ENCODE results near the gene SH2D3A. TPM values are rescaled to one million over a fixed set of nuclear protein-coding genes. Genes with fewer than 3 reads are reported as not detected.

Gene SH2D3A
- total RNA-seq, 1 donor from 2014 or later: 6.3 TPM

GRCh38 chr19:6736917-6737283 lies 30.3 kb downstream of the SH2D3A start:
- DNase-seq: no peak

DNA sequence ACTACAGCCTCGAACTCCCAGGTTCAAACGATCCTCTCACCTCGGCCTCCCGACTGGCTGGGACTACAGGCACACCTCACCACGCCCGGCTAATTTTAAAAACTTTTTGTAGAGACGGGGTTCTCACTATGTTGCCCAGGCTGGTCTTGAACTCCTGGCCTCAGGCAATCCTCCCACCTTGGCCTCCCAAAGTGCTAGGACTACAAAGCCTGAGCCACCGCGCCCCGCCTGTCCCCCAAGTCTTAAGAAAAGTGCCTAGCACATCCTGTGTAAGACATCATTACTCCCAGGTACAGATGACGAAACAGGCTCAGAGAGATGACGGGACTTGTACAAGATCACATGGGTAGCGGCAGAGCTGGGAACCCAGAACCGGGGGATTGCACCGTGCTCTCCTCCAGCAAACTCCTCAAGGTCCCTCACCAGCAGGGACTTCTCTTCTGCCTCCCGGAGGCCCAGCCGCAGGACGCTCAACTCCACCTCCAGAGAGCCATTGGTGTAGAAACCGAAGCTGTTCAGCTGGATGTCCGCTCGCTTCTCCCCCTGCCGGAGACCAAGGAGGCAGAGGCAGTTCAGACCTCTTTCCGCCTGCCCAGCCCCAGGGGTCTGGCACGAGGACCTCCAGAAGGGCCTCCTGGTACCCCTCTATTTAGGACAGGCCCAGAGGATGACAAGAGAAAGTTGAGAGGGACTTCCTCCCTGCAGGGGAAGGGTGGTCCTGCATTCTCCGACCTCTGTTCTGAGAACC lies 30.9 kb downstream of the SH2D3A start:
- DNase-seq: peak; percentile 91

GRCh38 chr19:6735181-6735911 lies 31.9 kb downstream of the SH2D3A start:
- peak; percentile 72 for DNase-seq

GRCh38 chr19:6734096-6734696 lies 33.0 kb downstream of the SH2D3A start:
- DNase-seq: peak; percentile 82

GRCh38 chr19:6733338-6734095 lies 33.7 kb downstream of the SH2D3A start:
- no peak for DNase-seq

DNA sequence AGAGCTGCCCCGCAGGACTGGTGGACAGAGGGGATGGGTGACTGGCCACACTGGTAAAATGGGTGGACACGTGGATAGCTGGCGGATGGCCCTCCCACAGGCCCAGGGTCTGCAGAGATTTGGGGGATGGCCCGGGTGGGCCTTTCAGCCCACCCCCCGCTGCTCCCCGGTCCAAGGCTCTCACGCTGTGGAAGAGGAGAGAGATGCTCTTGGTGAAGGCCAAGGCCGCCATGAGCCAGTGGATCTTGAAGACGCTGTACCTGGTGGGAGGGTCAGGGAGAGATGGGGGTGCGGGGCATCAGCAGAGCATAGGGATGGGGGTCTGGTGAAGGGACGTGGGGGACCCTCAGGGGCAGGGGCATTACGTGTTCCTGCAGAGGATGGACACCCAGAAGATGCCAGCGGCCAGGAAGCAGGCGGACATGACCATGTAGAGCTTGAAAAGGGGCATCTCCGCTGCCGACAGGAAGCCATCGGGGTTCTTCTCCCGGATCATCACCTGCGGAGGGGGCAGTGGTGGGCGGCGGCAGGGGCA lies 34.4 kb downstream of the SH2D3A start:
- DNase-seq: no peak

DNA sequence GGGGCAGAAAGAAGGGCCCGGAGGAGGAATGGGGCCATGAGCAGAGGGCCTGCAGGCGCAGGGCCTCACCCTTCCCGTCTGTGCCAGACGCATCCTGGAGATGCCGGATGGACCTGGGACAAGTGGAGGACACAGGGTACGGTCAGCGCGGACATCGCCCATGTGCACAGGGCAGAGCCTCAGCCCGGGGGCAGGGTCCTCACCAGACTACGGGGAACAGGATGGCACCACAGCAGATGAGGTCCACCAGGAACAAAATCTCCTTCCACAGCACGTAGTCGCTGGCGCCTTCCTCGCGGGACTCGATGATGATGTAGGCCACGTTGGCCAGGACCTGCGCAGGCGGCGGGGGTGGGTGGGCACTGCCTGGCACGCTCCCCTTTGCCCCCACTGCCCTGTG lies 35.4 kb downstream of the SH2D3A start:
- DNase-seq: no peak

DNA sequence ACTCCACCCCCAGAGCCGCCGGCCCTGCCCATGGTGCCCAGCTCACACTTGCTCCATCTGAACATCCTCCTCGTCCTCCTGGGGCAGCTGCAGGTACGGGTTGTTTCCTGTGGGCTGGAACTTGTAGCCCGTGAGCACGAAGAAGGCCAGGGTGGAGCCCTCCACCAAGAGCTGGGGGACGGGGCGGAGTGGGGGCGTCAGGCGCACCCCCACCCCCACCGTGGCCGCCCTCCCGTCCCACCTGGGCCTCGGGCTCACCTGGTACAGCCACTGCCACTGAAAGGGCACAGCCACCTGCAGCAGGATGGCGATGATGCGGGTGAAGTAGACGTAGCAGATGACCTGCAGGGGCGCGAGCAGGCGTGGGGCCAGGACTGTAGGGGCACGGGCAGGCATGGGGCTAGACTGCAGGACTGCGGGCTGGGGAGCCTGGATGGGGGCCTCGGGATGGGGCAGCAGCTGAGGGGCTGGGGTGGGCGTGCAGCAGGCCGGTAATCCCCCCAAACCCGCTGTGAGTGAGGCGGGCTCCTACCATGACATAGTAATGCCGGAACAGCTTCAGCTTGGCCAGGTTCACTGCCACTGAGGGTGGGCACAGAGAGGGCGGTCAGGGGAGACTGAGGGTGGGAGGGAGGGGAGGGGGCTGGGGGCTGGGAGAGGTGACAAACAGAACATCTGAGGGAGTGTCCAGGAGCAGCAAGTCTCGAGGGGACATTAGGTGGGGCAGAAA lies 36.1 kb downstream of the SH2D3A start:
- no peak for DNase-seq

DNA sequence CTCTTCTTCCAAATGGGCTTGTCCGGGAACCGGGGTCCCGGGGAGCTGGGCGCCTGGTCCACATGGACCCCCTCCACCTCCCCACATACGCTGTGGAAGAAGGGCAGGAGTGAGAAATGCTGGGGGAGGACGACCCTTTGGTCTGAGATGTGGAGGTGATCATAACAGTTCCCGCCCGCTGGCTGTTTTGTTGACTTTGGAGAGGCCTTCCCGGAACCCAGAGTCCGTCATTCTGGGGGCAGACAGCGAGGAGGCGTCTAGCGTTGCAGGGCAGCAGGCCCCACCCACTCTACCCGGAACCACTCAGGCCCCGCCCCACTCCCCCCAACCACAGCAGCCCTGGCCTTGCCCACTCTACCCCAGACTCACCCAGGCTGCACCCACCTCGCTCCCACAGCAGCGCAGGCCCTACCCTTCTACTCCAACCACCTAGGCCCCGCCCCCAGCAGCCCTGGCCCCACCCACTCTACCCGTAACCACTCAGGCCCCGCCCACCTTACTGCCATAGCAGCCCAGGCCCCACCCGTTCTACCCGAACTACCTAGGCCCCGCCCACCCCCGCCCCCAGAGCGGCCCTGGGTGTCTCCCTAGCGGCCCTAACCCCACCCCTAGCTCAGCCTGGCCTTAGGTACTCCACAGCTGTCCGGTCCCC lies 37.0 kb downstream of the SH2D3A start:
- no peak for DNase-seq

DNA sequence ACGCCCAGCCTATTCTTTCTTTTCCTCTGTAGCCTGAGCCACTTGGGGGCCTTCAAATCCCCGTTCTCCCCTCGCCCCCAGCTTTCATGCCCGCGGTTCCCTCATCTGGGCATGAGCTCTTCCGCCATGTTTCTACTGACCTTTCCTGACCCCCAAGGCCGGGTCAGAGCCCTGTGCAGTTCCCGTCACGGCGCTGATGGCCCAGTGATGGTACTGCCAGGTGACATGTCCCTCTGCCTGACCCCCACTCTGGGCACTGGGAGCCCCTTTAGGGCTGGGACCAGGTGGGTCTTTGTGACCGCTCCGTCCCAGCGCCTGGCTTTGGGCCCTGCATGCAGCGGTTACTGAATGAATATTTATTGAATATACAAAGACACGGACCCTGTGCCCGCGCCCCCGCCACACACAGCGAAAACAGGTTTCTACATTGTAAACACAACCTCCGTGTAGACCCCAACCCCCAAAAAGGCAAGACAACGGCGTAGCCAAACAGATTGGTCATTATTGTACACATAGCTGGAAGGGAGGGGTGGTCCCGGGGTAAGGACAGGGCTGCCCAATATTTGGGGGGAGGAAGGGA lies 37.6 kb downstream of the SH2D3A start:
- no peak for DNase-seq

DNA sequence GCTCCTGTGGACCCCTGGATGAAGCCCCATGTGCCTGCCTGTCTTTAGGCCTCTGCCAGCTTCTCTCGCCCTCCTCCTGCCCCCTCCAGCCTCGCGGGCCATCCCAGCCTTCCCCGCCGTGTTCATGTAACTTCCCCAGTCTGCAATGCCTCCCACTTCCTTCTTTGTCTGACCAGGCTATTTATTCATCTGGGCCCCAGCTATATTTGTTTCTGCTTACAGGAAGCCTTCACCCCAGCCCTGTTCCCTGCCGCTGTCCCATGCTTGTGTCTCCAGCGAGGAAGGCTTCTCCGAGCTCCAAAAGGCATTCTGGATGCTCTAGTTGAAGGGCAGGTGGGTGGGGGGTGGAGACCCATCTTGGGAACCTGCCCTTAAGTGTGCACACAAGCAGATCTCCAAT lies 38.9 kb downstream of the SH2D3A start:
- peak; percentile 34 for DNase-seq

DNA sequence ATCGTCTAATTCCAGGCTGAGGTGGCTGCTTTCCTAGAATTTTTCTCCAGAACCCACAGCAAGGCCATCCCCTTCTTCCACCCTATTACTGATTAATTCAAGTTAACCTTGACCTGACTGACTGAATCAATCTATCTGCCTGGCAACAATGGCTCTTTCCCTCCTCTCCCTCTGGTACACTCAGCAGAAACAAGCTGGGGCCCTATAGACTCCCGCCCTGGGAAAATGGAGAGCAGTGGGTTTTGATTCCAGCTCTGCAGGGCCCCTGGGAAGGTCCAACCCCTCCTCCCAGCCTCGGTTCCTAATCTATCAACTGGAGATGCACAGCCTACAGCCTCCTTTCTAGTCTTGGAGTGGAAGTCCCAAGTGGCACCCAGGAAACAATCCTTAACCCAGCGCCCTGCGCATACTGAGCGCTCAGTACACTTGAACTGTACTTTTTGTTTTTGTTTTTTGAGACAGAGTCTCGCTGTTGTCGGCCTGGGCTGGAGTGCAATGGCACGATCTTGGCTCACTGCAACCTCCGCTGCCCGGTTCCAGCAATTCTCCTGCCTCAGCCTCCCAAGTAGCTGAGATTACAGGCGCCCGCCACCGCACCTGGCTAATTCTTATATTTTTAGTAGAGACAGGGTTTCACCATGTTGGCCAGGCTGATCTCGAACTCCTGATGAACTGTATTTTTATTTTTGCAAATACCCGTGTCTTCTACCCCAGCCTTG lies 41.6 kb downstream of the SH2D3A start:
- DNase-seq: no peak

DNA sequence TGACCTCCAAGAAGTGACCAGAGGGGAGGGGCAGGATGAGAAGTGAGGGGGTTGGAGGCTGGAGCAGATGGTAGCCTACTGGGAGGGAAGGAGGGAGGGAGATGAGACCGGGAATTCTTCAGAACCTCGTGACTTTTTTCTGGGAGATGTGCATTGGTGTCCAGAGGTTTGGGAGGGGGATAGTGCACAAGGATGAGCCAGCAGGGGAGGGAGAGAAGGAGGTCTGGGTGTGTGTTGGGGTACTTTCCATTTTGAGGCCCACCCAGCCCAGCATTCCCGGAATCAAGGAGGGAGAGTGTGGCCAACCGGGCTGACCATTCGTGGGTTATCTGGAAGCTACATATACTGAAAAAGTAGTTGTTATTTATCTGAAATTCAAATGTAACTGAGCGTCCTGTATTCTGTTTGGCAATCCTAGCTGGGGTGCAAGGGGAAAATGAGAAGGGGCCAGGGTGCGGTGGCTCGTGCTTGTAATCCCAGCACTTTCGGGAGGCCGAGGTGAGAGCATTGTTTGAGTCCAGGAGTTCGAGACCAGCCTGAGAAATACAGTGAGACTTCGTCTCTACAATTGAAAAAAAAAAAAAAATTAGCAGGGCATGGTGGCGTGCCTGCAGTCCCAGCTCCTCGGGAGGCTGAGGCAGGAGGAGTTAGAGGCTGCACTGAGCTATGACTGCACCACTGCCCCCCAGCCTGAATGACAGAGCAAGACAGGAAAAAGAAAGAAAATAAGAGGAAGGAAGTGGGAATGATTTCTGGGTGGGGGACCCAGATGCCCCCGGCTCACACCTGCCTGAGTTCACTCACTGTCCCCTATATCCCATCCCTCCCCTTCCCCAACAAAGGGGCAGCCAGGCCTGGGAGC lies 42.4 kb downstream of the SH2D3A start:
- no peak for DNase-seq

DNA sequence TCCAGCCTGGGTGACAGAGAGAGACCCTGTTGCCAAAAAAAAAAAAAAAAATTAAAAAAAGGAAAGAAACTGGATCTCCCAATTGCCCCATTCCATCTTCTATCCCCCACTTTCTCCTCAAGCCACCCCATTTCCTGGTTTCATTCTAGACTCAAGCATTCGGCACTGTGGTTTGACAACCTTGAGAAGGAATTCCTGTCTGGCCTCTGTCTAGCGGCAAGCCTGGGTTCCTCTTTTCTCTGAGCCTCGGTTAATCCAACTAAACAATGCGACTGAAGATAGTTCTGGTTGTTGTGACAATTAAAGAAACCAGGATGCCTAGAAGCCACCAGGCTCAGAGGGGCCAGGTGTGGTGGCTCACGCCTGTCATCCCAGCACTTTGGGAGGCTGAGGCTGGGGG lies 43.5 kb downstream of the SH2D3A start:
- DNase-seq: no peak

- no peak for DNase-seq
Measured at GRCh38 chr19:6723108-6723618, 44.1 kb downstream of the SH2D3A start.

GRCh38 chr19:6721773-6722172 lies 45.5 kb downstream of the SH2D3A start:
- no peak for DNase-seq

DNA sequence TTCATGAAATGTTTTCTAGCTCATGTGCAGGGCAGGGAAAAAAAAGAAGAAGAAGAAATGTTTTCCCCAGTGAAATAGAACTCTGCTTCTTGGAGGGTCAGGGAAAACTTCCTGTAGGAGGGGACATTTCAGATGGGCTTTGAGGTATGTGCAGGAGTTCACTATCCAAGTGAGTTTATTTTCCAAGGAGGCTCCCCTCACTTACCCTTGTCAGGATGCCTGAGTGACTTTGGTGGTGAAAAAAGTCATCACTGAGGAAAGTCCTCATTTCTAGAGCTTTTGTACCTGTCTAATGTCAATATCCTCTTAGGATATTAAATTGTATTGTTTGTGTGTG lies 46.1 kb downstream of the SH2D3A start:
- DNase-seq: no peak

DNA sequence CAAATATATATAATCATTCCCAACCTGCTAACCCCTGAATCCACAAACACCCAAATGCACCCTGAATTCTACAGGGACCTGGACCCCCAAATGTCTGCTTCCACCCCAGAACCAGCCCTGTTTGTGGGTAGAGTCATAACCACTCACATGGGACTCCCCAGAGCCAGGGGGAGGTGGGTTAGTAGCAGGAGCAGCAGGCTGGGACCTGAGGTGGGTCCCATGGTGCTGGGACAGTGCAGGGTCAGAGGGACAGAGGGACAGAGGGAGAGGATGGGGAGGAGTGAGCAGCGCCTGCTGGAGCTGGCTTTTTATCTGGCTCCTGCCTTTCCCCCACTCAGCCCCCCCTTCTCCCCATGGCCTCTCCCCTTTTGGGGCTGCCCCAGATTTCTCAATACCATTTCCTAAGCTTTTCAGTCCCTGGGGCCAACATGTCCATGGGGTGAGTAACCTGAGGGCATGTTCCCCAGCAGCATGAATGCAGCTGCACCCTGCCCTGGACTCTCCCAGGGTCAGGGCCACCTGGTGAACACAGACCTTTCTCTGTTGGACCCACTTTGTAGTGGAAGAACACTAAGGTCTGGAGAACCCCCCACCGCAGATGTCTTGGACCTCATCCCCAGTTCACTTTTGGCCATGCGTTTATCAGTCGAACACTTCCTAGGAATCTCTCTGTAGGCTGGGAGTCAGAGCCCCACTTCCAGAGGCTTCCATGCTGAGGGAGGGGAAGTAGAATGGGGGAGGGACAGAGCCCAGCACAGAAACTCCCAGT lies 46.7 kb downstream of the SH2D3A start, which contains the start of gene C3:
C3 (minus strand) TSS at position 282 of the 769 bp plus-strand sequence; CDS start at position 221, 61 bp downstream.
- DNase-seq: no peak

GRCh38 chr19:6719992-6720368 lies 47.3 kb downstream of the SH2D3A start:
- DNase-seq: no peak
